IPS-NIHi7 (cell line): ENCODE results near the gene KHDRBS1.
"Not testable (repeated sequence)": the region's sequence is repeated elsewhere in the genome, so short reads cannot be mapped to it uniquely, and the experiment has no call there.

Experiments
- DNase-seq: peaks from one replicate; pipeline ENCODE4 v3.0.0; 2012; ENCODE audit warnings: mixed read lengths; ENCODE audit errors: extremely low spot score

The KHDRBS1 gene

DNA sequence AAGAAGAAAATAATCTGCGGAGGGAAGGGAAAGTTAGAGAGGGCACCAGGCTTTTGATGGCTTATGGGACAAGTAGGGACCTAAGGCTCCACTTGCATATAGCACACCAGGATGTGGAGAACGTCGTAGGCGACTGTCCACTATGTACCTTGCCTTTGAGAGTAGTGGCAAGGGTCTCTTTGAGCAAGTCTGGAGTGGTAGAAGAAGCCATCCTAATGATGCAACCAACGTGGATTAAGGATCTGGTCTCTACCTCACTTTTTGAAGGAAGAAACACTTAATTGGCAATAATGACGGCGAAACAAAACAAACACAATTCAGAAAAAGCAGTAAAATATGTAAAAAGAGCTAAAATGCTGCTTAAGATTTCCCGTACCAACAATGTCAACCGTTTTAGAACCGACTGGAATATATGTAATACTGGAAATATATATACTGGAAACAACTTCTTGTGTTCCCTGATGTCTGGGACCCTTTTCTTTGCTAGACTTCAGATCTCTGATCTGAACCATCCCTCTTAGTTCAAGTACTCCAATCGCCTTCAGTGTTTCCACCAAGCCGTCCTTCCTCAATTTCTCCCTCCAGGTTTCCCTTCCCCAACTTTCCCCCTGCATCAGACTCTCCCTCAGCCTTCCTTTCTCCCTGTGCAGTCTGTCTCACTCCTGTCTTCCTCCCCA is 821 bp upstream of the KHDRBS1 start:
- no peak for DNase-seq

GRCh38 chr1:32014199-32014947 is 705 bp downstream of the KHDRBS1 start:
- peak; percentile 43 for DNase-seq

GRCh38 chr1:32014948-32015273 is 1.2 kb downstream of the KHDRBS1 start:
- DNase-seq: no peak

DNA sequence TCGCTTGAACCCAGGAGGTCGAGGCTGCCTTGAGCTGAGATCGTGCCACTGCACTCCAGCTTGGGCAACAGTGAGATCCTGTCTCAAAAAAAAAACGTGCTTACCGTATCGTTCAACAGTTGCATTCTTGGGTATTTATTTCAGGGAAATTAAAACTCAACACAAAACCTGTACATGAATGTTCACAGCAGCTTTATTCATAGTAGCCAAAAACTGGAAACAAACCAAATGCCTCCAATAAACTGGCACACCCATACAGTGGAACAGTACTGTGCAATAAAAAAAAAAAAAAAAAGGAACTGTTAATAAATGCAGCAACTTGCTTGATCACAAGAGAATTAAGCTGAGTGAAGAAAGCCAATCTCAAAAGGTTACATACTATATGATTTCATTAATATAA is 6.7 kb downstream of the KHDRBS1 start:
- no peak for DNase-seq

DNA sequence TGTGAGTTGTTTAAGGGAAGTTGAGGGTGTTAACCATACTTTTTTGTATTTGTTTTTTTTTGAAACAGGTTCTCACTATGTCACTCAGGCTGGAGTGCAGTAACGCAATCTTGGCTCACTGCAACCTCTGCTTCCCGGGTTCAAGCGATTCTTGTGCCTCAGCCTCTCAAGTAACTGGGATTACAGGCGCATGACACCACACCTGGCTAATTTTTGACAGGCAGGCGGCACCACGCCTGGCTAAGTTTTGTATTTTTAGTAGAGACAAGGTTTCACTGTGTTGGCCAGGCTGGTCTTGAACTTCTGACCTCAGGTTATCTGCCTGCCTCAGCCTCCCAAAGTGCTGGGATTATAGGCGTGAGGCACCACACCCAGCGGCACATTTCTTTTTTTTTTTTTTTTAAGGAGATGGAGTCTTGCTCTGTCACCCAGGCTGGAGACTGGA is 7.9 kb downstream of the KHDRBS1 start:
- DNase-seq: not testable (repeated sequence)

DNA sequence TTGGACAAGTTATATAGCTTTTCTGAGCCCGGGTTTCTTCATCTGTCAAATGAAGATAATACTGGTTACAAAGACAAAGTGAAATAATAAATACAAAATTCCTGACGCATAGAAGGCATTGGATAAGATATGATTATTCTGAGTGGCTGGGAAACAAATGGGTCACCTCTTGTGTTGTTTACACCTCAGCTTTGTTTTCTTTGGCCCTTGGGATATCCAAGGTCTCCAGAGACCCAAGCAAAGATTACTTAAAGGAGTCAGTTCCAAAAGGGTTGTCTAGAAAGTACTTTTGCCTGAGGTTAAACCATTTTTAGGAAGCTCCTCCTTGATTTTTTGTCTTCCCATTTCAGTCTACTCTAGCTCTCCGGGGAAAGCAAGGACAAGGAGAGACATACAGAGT is 9.7 kb downstream of the KHDRBS1 start:
- no peak for DNase-seq

GRCh38 chr1:32025515-32025914 is 11.8 kb downstream of the KHDRBS1 start:
- no peak for DNase-seq

DNA sequence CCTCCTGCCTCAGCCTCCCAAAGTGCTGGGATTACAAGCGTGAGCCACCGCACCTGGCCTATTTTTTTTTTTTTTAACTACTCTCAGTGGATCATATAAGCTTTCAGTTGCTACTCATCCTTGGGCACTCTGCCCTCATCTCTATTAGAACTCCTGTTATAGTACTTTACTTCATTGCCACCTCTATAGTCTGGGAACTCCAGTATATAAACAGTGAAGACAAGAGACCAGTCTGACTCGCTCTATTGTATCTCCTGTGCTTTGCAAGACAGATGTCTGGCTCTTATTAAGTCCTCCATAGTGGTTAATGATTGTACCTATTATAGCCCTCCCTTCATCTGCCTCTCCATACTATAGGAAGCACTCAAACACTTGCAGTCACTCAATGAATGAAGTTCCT is 15.1 kb downstream of the KHDRBS1 start:
- no peak for DNase-seq

GRCh38 chr1:32031578-32032274 is 18.1 kb downstream of the KHDRBS1 start:
- no peak for DNase-seq

DNA sequence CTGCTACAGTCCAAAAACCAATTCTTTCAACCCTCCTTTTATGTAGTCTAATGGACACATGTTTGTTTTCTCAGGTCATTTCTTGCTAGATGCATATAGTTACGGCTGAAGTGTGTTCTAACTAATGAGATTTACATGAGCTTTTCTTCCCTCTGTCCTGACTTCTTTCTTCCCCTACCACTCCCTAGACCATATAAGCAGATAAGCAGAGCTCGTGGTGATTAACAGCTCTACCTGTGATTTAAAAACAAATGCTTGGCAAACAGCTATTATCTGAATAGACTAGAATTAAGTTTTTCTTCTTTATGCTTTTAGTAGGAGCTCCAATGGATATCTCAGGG is 18.6 kb downstream of the KHDRBS1 start:
- no peak for DNase-seq

- DNase-seq: no peak
Observed at GRCh38 chr1:32035119-32035518, 21.5 kb downstream of the KHDRBS1 start.

- DNase-seq: no peak
Observed at GRCh38 chr1:32040711-32041110, 27.0 kb downstream of the KHDRBS1 start.

DNA sequence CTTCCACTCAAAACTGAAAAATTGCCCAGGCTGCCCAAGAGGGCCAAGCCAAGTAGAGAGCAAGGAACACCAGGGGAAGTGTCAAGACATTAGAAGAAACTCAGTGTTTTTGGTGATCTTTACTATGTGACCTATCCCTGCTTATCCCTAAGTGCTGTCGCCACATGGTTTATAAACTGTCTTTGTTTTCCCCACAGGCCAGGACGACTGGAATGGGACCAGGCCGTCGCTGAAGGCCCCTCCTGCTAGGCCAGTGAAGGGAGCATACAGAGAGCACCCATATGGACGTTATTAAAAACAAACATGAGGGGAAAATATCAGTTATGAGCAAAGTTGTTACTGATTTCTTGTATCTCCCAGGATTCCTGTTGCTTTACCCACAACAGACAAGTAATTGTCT is 28.7 kb downstream of the KHDRBS1 start:
- DNase-seq: no peak

- DNase-seq: no peak
Observed at GRCh38 chr1:32044234-32044633, 30.6 kb downstream of the KHDRBS1 start.

DNA sequence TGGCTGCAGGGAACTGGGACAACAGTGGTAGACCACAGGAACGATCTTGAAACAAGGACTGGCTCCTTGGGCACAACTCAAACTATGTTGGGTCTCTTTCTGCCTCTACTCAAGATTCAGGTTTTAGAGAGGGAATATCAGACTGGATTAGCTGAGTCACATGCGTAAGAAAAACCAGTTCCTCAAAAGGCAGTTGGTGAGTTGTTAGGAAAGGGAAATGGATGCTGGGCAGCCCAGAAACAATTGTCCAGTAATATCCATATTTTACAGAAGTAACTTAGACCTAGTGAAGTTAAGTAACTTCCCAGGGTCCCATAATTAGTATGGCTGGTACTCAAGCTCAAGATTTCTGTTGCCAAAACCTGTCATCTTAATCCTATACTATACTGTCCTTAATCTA is 32.1 kb downstream of the KHDRBS1 start:
- no peak for DNase-seq

GRCh38 chr1:32047701-32048100 is 34.0 kb downstream of the KHDRBS1 start:
- DNase-seq: no peak

DNA sequence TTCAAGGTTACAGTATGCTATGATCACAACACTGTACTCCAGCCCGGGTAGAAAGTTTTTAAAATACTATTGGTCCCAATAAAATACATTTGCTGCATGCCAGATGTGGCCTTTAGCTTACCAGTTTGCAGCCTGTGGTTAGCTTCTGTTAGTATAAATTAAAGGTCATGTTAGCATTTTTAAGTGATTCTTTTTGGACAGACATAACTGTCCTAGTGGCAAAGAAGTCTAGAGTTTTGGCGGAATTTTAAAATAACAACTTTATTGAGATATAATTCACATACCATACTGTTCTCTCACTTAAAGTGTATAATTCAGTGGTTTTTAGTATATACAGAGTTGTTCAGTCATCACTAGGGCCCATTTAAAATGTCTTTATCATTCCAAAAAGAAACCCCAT is 34.8 kb downstream of the KHDRBS1 start:
- no peak for DNase-seq

GRCh38 chr1:32051706-32052105 is 38.0 kb downstream of the KHDRBS1 start:
- no peak for DNase-seq

- no peak for DNase-seq
Observed at GRCh38 chr1:32052887-32053286, 39.2 kb downstream of the KHDRBS1 start.

DNA sequence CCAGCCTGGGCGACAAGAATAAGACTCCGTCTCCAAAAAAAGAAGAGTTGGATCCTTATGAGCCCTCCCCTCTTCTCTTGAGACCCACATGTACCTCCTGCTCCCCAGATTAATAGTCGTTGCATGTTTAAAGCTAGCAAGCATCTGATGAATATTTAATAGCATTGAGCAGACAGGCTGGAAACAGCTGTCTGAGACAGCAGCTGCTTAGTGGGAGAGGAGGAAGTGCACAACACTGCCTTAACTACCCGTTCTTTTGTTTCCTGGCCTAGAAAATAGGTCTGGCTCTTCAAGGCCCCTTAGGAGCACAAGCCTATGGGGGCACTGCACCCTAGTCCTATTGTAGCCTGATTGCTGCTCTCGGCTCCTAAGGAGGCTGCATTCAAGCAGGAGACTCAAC is 41.7 kb downstream of the KHDRBS1 start:
- DNase-seq: no peak

DNA sequence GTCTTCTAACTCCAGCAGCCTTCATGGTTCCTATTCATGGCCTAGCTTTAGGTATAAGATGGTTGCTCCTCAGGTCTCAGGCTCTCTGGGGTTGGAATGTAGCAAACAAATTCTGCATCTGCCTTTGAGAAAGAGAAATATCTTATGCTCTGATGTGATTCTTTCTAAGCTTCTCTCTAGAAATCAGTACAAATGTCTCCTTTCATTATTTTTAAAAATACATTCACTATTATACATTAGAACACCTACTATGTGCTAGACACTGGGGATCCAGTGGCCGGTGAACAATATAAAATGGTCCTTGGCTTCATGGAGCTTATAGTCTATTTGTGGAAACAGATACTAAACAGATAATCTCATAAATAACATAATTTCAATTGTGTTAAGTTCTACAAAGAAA is 42.9 kb downstream of the KHDRBS1 start:
- DNase-seq: no peak

- DNase-seq: peak; percentile 56
Observed at GRCh38 chr1:32060914-32061313, 47.2 kb downstream of the KHDRBS1 start.

- no peak for DNase-seq
Observed at GRCh38 chr1:32062867-32063230, 49.2 kb downstream of the KHDRBS1 start.
